T-helper 1 cell treated with Interleukin-12 subunit alpha and Interleukin-12 subunit beta and Interleukin-4 antibody, amounts not matched to agents 30 μg/mL and 1 μg/mL, for 36 hours (primary cell): Measurements from ENCODE around the gene NPEPPS.
"Not testable (repeated sequence)": the region's sequence is repeated elsewhere in the genome, so short reads cannot be mapped to it uniquely, and the experiment has no call there.

Experiments
- H3K27ac Mint-ChIP-seq: one replicate; pipeline ENCODE4 v1.8.0; 2021; ENCODE audit warnings: mild to moderate bottlenecking, mixed read lengths
- H3K27me3 Mint-ChIP-seq: one replicate; pipeline ENCODE4 v1.8.0; 2021; ENCODE audit warnings: low read depth, mixed read lengths
- H3K36me3 Mint-ChIP-seq: one replicate; pipeline ENCODE4 v1.8.0; 2021; ENCODE audit warnings: low read depth, mixed read lengths
- H3K4me1 Mint-ChIP-seq: one replicate; pipeline ENCODE4 v1.8.0; 2021; ENCODE audit warnings: low read depth, mixed read lengths
- H3K4me3 Mint-ChIP-seq: one replicate; pipeline ENCODE4 v1.8.0; 2021; ENCODE audit warnings: mild to moderate bottlenecking, moderate library complexity, mixed read lengths
- H3K9me3 Mint-ChIP-seq: one replicate; pipeline ENCODE4 v1.8.0; 2021; ENCODE audit warnings: mixed read lengths

Gene NPEPPS

GRCh38 chr17:47530557-47531232 lies at the start of gene NPEPPS:
Gene NPEPPS, plus strand, starts transcription at chr17:47531108. Its CDS starts 193 bp downstream, at chr17:47531301.
- not testable (repeated sequence) for H3K9me3 Mint-ChIP-seq, H3K36me3 Mint-ChIP-seq, H3K4me1 Mint-ChIP-seq, H3K27me3 Mint-ChIP-seq
- peak within 1 kb of the TSS; percentile 95 for H3K4me3 Mint-ChIP-seq
- peak within 1 kb of the TSS; percentile 92 for H3K27ac Mint-ChIP-seq

DNA sequence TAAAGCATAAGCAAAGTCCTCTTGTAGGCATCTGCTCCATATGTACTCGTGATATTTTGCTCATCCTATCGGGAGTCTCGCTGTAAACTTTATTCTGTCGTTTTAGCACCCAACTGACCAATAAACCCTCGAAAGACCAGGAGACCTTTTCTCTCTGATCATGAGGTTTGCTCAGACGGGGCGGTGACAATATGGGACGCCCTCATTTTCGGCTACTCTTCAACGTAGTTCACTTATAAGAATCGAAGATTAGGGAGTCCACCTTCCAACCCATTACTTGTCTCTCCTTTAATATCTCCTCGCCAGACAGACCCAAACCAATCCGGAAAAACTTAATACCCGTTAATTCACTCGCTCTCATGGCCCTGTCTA lies 39.1 kb upstream of the NPEPPS start:
- not testable (repeated sequence) for H3K27me3 Mint-ChIP-seq, H3K36me3 Mint-ChIP-seq, H3K9me3 Mint-ChIP-seq, H3K4me1 Mint-ChIP-seq
- Mint-ChIP-seq H3K4me3 (peak overlapping the region; percentile 95), H3K27ac (peak overlapping the region; percentile 93)

GRCh38 chr17:47499074-47499473 lies 31.8 kb upstream of the NPEPPS start:
- H3K4me3 Mint-ChIP-seq, H3K27ac Mint-ChIP-seq, H3K36me3 Mint-ChIP-seq, H3K9me3 Mint-ChIP-seq, H3K27me3 Mint-ChIP-seq: not testable (repeated sequence)
- peaks cover 14% of the 10 kb centered on the region for H3K4me1 Mint-ChIP-seq

DNA sequence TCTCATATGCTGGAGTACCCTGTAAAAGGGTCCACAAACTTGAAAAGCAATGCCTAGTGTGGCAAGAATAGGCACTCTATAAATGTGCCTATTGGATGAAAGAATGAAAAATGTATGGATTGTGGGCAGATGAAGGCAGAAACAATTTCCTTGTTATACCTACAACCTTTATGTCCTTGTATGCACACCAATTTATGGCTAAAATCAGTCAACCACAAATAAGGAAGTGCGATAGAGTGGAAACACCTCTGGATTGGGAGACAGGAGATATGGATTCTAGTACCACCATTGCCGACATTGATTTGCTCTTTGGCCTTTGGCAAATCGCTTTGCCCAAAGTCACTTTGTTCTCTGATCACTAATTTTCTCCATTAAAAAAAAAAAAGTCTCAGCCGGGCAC lies 31.4 kb upstream of the NPEPPS start:
- H3K9me3 Mint-ChIP-seq, H3K27me3 Mint-ChIP-seq, H3K27ac Mint-ChIP-seq, H3K4me3 Mint-ChIP-seq, H3K36me3 Mint-ChIP-seq: not testable (repeated sequence)
- H3K4me1 Mint-ChIP-seq: peaks cover 14% of the 10 kb centered on the region

DNA sequence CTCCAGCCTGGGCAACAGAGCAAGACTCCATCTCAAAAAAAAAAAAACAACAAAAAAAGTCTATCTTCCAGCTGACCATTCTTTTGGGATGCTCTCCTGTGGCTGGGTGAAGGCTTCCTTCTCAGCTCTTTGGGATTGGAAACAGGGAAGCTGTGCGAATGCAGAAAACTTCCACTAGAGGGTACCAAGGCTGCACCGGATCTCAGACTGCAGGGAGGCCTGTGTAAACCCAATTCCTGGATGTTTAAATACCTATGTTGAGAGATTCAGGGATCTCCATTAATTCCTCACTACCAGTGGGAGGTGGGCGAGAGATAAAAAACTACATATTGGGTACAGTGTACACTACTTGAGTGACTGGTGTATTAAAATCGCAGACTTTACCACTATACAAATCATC lies 30.3 kb upstream of the NPEPPS start:
- not testable (repeated sequence) for H3K4me3 Mint-ChIP-seq, H3K9me3 Mint-ChIP-seq, H3K27me3 Mint-ChIP-seq, H3K36me3 Mint-ChIP-seq, H3K27ac Mint-ChIP-seq
- peaks cover 14% of the 10 kb centered on the region for H3K4me1 Mint-ChIP-seq

GRCh38 chr17:47502122-47502731 lies 28.7 kb upstream of the NPEPPS start:
- H3K36me3 Mint-ChIP-seq, H3K9me3 Mint-ChIP-seq, H3K27me3 Mint-ChIP-seq: not testable (repeated sequence)
- Mint-ChIP-seq H3K4me3 (peak overlapping the region; percentile 37), H3K27ac (peak overlapping the region; percentile 82), H3K4me1 (peaks cover 14% of the 10 kb centered on the region)

- Mint-ChIP-seq H3K4me1 (peaks cover 14% of the 10 kb centered on the region), H3K27ac (peak overlapping the region; percentile 70)
- H3K9me3 Mint-ChIP-seq, H3K4me3 Mint-ChIP-seq, H3K27me3 Mint-ChIP-seq, H3K36me3 Mint-ChIP-seq: not testable (repeated sequence)
Observed at GRCh38 chr17:47502776-47503455, 28.0 kb upstream of the NPEPPS start.

DNA sequence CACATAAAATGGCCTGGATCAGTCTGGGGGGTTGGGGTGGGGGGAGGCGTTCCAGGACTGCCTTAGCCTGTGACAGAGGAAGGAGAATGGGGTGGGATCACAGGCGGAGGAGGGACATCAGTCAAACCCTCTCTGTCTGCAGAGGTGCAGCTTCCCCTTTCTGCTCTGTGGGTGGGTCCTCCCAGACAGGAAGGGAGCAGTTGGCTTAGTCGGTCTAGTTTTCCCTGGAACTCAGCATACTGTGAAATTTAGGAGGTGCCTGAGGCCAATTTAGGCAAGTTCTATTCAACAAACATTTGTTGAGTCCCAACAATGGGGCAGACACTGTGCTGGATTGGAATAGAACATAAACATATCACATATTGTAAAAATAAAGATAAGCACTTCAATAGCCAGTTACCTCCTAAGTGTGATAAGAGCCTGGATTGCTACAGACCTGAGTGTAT lies 19.2 kb upstream of the NPEPPS start:
- H3K9me3 Mint-ChIP-seq, H3K27ac Mint-ChIP-seq, H3K36me3 Mint-ChIP-seq, H3K27me3 Mint-ChIP-seq, H3K4me3 Mint-ChIP-seq, H3K4me1 Mint-ChIP-seq: not testable (repeated sequence)

- not testable (repeated sequence) for H3K4me1 Mint-ChIP-seq, H3K4me3 Mint-ChIP-seq, H3K27ac Mint-ChIP-seq, H3K36me3 Mint-ChIP-seq, H3K9me3 Mint-ChIP-seq, H3K27me3 Mint-ChIP-seq
Observed at GRCh38 chr17:47513301-47513700, 17.6 kb upstream of the NPEPPS start.

GRCh38 chr17:47518880-47519279 lies 12.0 kb upstream of the NPEPPS start:
- H3K27ac Mint-ChIP-seq, H3K4me1 Mint-ChIP-seq, H3K4me3 Mint-ChIP-seq, H3K36me3 Mint-ChIP-seq, H3K27me3 Mint-ChIP-seq, H3K9me3 Mint-ChIP-seq: not testable (repeated sequence)

- not testable (repeated sequence) for H3K4me1 Mint-ChIP-seq, H3K4me3 Mint-ChIP-seq, H3K36me3 Mint-ChIP-seq, H3K9me3 Mint-ChIP-seq, H3K27me3 Mint-ChIP-seq, H3K27ac Mint-ChIP-seq
Observed at GRCh38 chr17:47519365-47519764, 11.5 kb upstream of the NPEPPS start.

GRCh38 chr17:47520279-47520678 lies 10.6 kb upstream of the NPEPPS start:
- not testable (repeated sequence) for H3K9me3 Mint-ChIP-seq, H3K27ac Mint-ChIP-seq, H3K4me1 Mint-ChIP-seq, H3K4me3 Mint-ChIP-seq, H3K27me3 Mint-ChIP-seq, H3K36me3 Mint-ChIP-seq

GRCh38 chr17:47521434-47521833 lies 9.5 kb upstream of the NPEPPS start:
- not testable (repeated sequence) for H3K4me3 Mint-ChIP-seq, H3K36me3 Mint-ChIP-seq, H3K4me1 Mint-ChIP-seq, H3K27ac Mint-ChIP-seq, H3K9me3 Mint-ChIP-seq, H3K27me3 Mint-ChIP-seq

GRCh38 chr17:47522341-47522740 lies 8.6 kb upstream of the NPEPPS start:
- H3K27me3 Mint-ChIP-seq, H3K36me3 Mint-ChIP-seq, H3K27ac Mint-ChIP-seq, H3K4me3 Mint-ChIP-seq, H3K4me1 Mint-ChIP-seq, H3K9me3 Mint-ChIP-seq: not testable (repeated sequence)

DNA sequence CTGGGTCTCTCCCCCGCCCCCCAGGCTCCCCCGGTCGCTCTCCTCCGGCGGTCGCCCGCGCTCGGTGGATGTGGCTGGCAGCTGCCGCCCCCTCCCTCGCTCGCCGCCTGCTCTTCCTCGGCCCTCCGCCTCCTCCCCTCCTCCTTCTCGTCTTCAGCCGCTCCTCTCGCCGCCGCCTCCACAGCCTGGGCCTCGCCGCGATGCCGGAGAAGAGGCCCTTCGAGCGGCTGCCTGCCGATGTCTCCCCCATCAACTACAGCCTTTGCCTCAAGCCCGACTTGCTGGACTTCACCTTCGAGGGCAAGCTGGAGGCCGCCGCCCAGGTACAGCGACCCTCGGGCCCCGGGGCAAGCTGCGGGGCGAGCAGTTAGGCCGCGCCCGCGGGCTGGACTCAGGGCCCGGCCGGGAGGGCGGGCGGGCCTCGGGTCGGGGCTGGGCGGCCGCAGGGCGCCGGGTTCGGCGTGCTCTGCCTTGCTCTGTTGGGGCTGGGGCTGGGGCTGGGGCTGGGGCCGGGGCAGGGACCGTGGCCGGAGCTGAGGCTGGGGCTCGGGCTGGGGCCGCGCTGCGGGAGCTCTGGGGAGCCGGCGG lies 419 bp downstream of the NPEPPS start:
- not testable (repeated sequence) for H3K27ac Mint-ChIP-seq, H3K36me3 Mint-ChIP-seq, H3K9me3 Mint-ChIP-seq, H3K27me3 Mint-ChIP-seq
- H3K4me3 Mint-ChIP-seq: peak overlapping the region; percentile 21
- H3K4me1 Mint-ChIP-seq: peaks cover 11% of the 10 kb centered on the region
